Measurements from ENCODE around the gene PEPD. TPM values are rescaled to one million over a fixed set of nuclear protein-coding genes. Genes with fewer than 3 reads are reported as not detected.

The PEPD gene
- polyA plus RNA-seq, 4 donors: 159 to 1,330 (median 491) TPM

DNA sequence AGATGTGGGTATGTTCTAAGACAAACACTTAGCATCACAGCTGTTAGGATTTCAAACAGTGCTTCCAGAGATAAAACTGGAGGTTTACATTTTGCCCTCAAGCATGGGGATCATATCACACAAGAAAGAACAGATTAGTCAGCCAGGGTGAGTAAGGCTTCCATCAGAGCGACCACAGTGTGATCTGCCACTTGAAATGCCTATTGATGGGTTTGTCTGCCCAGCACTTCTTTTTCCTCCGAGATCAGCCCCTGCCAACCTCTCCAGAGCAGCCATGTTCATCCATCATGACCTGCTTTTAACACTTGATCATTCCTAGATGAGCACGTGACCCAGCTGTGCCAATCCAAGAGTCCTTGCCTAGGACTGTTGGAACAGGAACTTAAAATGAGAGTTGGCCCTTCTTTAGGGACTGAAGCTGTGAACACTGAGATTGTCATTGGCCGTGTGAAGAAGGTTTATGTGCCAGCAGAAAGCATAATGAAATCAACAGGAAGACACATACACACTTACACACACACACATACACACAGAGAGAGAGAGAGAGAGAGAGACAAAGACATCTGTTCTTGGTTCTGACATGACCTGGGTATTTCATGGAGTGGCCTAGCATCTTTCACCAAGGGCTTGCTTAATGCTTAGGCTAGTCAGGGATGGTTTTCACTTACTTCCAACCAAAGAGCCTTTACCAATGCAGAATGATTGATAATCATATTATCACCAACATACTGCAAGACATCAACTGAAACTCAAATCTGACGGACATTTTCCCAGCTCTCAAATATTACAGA lies 153.3 kb downstream of the PEPD start:
- H3K27ac ChIP-seq (ENCODE audit: low read depth in 1 of 3, low read length in 2 of 3): no peak overlapping the region
- FAIRE-seq: no peak

DNA sequence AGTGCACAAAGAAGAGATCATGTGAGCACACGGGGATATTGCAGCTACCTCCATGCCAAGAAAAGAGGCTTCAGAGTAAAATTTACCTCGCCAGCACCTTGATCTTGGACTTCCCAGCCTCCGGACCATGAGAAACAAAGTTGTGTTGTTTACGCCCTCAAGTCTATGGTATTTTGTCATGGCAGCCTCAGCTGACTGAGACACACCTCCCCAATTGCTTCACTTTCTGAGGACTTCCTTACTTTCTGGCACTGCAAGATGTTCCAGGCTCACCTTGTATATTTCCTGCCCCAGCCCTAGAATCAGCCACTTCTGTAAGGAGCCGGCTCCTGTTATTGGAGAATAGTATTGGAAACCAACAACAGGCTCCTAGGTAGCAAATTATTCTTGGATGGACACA lies 154.7 kb downstream of the PEPD start:
- Histone ChIP-seq H3K36me3 (ENCODE audit: control insufficient read depth in 3 of 3, insufficient read depth in 2 of 3, low read depth in 1 of 3, low read length in 3 of 3) (no peaks in the 10 kb centered on the region), H3K4me1 (ENCODE audit: control insufficient read depth in 3 of 3, insufficient read depth in 2 of 3, low read depth in 1 of 3, low read length in 2 of 3) (peaks cover 3 to 36% (median 3%) of the 10 kb centered on the region in 3 donors), H3K27me3 (ENCODE audit: control insufficient read depth in 3 of 3, insufficient read depth in 3 of 3, low read length in 3 of 3) (no peaks in the 10 kb centered on the region), H3K27ac (ENCODE audit: low read depth in 1 of 3, low read length in 2 of 3) (peak overlapping the region; percentile 76 to 88 (median 76)), H3K4me3 (ENCODE audit: low read depth in 1 of 3, low read length in 3 of 3) (no peak overlapping the region), H3K9me3 (ENCODE audit: control insufficient read depth in 2 of 2, insufficient read depth in 1 of 2, low read depth in 1 of 2, low read length in 1 of 2) (peaks cover 0 to 4% of the 10 kb centered on the region in 2 donors)
- DNase-seq: peak; percentile 51 to 69
- 35 to 62% (median 46%) methylated on average over 5 of the region's 5 CpGs for WGBS, 3 donors
- FAIRE-seq: no peak

More for the DNA sequence above, 153.3 kb downstream of the PEPD start:
- Histone ChIP-seq H3K27me3 (ENCODE audit: control insufficient read depth in 3 of 3, insufficient read depth in 3 of 3, low read length in 3 of 3) (no peaks in the 10 kb centered on the region), H3K9me3 (ENCODE audit: control insufficient read depth in 2 of 2, insufficient read depth in 1 of 2, low read depth in 1 of 2, low read length in 1 of 2) (peaks cover 0 to 4% of the 10 kb centered on the region in 2 donors), H3K4me3 (ENCODE audit: low read depth in 1 of 3, low read length in 3 of 3) (no peak overlapping the region), H3K4me1 (ENCODE audit: control insufficient read depth in 3 of 3, insufficient read depth in 2 of 3, low read depth in 1 of 3, low read length in 2 of 3) (peaks cover 3 to 36% (median 3%) of the 10 kb centered on the region in 3 donors), H3K36me3 (ENCODE audit: control insufficient read depth in 3 of 3, insufficient read depth in 2 of 3, low read depth in 1 of 3, low read length in 3 of 3) (no peaks in the 10 kb centered on the region)
- WGBS, 3 donors: 66 to 81% (median 79%) methylated on average over 5 of the region's 5 CpGs
- no peak for DNase-seq

DNA sequence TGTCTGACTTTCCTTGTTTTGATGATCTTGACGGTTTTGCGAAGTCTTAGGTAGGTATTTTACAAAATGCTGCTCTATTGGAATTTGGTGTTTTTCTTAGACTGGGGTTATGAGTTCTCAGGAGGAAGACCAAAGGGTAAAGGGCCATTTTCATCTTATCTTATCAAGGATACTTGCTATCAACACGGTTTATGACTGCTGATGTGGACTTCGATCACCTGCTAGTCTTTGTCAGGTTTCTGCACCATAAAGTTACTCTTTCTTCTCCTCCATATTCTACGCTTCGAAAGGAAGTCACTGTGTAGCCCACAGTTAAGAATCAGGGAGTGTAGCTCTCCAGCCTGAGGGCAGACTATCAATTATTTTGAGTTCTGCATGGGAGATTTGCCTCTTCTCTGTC lies 155.5 kb downstream of the PEPD start:
- DNase-seq (peak; percentile 88 to 93), FAIRE-seq (no peak)
- H3K27me3 ChIP-seq (ENCODE audit: control insufficient read depth in 3 of 3, insufficient read depth in 3 of 3, low read length in 3 of 3): no peaks in the 10 kb centered on the region
- H3K4me1 ChIP-seq (ENCODE audit: control insufficient read depth in 3 of 3, insufficient read depth in 2 of 3, low read depth in 1 of 3, low read length in 2 of 3): peaks cover 3 to 36% (median 3%) of the 10 kb centered on the region in 3 donors
- H3K36me3 ChIP-seq (ENCODE audit: control insufficient read depth in 3 of 3, insufficient read depth in 2 of 3, low read depth in 1 of 3, low read length in 3 of 3): no peaks in the 10 kb centered on the region
- H3K9me3 ChIP-seq (ENCODE audit: control insufficient read depth in 2 of 2, insufficient read depth in 1 of 2, low read depth in 1 of 2, low read length in 1 of 2): peaks cover 0 to 4% of the 10 kb centered on the region in 2 donors
- peak overlapping the region in 2 of 3 donors; percentile 1 to 9 for H3K4me3 ChIP-seq (ENCODE audit: low read depth in 1 of 3, low read length in 3 of 3)
- peak overlapping the region; percentile 76 to 88 (median 76) for H3K27ac ChIP-seq (ENCODE audit: low read depth in 1 of 3, low read length in 2 of 3)
- 18 to 51% (median 31%) methylated on average over 6 of the region's 6 CpGs for WGBS, 3 donors

DNA sequence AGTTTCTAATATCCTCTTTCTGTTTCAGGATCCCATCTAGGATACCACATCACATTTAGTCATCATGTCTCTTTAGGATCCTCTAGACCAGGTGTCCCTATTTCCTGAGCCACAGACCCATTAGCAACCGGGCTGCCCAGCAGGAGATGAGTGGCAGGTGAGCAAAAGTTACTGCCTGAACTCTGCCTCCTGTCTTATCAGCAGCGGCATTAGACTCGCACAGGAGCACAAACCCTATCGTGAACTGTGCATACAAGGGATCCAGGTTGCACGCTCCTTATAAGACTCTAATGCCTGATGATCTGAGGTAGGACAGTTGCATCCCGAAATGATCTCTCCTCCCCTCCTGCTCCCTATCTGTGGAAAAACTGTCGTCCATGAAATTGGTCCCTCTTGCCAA lies 155.9 kb downstream of the PEPD start:
- peaks cover 0 to 4% of the 10 kb centered on the region in 2 donors for H3K9me3 ChIP-seq (ENCODE audit: control insufficient read depth in 2 of 2, insufficient read depth in 1 of 2, low read depth in 1 of 2, low read length in 1 of 2)
- H3K4me1 ChIP-seq (ENCODE audit: control insufficient read depth in 3 of 3, insufficient read depth in 2 of 3, low read depth in 1 of 3, low read length in 2 of 3): peaks cover 3 to 36% (median 3%) of the 10 kb centered on the region in 3 donors
- H3K36me3 ChIP-seq (ENCODE audit: control insufficient read depth in 3 of 3, insufficient read depth in 2 of 3, low read depth in 1 of 3, low read length in 3 of 3): no peaks in the 10 kb centered on the region
- no peak for FAIRE-seq
- DNase-seq: peak; percentile 82 to 91
- H3K27ac ChIP-seq (ENCODE audit: low read depth in 1 of 3, low read length in 2 of 3): peak overlapping the region in 2 of 3 donors; percentile 12 to 88
- H3K27me3 ChIP-seq (ENCODE audit: control insufficient read depth in 3 of 3, insufficient read depth in 3 of 3, low read length in 3 of 3): no peaks in the 10 kb centered on the region
- 16 to 56% (median 40%) methylated on average over 7 of the region's 7 CpGs for WGBS, 3 donors
- H3K4me3 ChIP-seq (ENCODE audit: low read depth in 1 of 3, low read length in 3 of 3): peak overlapping the region in 2 of 3 donors; percentile 1 to 9

DNA sequence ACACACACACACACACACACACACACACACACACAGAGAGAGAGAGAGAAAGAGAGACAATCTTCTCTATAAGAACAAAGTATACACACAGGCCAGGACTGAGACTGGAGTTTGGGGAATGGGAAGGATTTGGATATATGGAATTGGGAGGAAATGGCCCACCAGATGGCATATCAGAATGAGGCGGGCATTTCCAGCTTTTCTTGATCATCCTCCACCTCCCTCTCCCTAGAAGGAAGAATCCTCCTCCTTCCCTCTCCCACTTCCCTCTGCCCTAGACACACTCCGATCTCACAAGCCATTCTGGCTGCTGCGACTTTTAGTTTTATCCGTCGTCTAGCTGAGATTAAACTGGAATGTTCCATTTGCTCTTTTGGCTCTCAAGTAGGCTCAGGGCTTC lies 158.1 kb downstream of the PEPD start:
- Histone ChIP-seq H3K36me3 (ENCODE audit: control insufficient read depth in 3 of 3, insufficient read depth in 2 of 3, low read depth in 1 of 3, low read length in 3 of 3) (no peaks in the 10 kb centered on the region), H3K4me3 (ENCODE audit: low read depth in 1 of 3, low read length in 3 of 3) (no peak overlapping the region), H3K4me1 (ENCODE audit: control insufficient read depth in 3 of 3, insufficient read depth in 2 of 3, low read depth in 1 of 3, low read length in 2 of 3) (peaks cover 3 to 35% (median 3%) of the 10 kb centered on the region in 3 donors), H3K27ac (ENCODE audit: low read depth in 1 of 3, low read length in 2 of 3) (no peak overlapping the region), H3K27me3 (ENCODE audit: control insufficient read depth in 3 of 3, insufficient read depth in 3 of 3, low read length in 3 of 3) (no peaks in the 10 kb centered on the region), H3K9me3 (ENCODE audit: control insufficient read depth in 2 of 2, insufficient read depth in 1 of 2, low read depth in 1 of 2, low read length in 1 of 2) (peaks cover 0 to 4% of the 10 kb centered on the region in 2 donors)
- DNase-seq (no peak), FAIRE-seq (no peak)
- WGBS, 3 donors: 87 to 97% (median 89%) methylated on average over 5 of the region's 5 CpGs

DNA sequence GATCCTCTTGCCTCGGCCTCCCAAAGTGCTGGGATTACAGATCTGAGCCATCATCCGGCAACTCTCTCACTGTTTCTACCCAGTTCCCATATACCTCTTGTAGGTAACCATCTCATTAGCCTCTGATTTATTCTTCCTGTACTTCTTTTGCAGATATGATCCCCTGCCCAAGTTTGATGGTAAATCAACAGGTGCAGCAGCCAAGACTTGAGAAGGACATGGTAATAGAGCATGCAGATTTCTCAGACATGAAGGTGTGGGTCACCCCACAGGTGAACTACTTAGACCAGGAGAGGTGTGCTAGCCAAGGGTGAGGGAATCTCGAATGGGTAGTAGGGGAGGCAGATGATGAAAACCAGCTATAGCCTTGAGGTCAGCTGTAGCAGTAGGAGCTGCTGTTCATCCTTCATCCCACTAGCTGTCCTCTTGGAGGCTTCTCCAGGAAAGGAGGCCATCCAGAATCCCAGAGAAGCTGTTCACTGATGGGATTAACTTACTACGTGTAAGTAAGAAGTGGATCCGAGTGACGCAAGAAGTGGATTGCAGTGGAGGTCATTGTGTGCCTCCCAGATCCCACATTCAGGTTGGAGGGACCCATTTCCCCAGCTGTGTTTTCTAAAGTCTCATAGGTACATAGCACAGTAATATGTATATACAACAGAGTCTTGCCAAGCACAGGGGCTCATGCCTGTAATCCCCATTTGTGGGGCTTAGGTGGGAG lies 158.9 kb downstream of the PEPD start:
- H3K4me1 ChIP-seq (ENCODE audit: control insufficient read depth in 3 of 3, insufficient read depth in 2 of 3, low read depth in 1 of 3, low read length in 2 of 3): peaks cover 3 to 26% (median 3%) of the 10 kb centered on the region in 3 donors
- DNase-seq: no peak
- no peaks in the 10 kb centered on the region for H3K27me3 ChIP-seq (ENCODE audit: control insufficient read depth in 3 of 3, insufficient read depth in 3 of 3, low read length in 3 of 3)
- no peak overlapping the region for H3K27ac ChIP-seq (ENCODE audit: low read depth in 1 of 3, low read length in 2 of 3)
- no peaks in the 10 kb centered on the region for H3K36me3 ChIP-seq (ENCODE audit: control insufficient read depth in 3 of 3, insufficient read depth in 2 of 3, low read depth in 1 of 3, low read length in 3 of 3)
- WGBS, 3 donors: 85 to 93% (median 89%) methylated on average over 6 of the region's 6 CpGs
- FAIRE-seq: no peak
- no peak overlapping the region for H3K4me3 ChIP-seq (ENCODE audit: low read depth in 1 of 3, low read length in 3 of 3)
- H3K9me3 ChIP-seq (ENCODE audit: control insufficient read depth in 2 of 2, insufficient read depth in 1 of 2, low read depth in 1 of 2, low read length in 1 of 2): peaks cover 0 to 4% of the 10 kb centered on the region in 2 donors

DNA sequence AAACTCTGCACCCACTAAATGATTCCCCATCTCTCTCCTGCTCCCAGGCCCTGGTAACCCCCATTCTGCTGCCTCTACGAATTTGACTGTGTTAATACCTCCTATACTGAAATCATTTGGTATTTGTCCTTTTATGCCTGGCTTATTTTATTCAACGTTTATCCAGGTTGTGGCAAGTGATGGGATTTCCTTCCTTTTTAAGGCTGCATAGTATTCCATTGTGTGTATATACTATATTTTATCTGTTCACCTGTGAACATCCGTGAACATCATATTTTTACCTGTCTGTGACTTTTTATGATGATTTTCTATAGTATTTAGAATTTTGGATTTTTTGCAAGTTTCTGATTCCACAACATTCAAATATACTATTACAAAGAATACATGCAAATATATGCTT lies 162.0 kb downstream of the PEPD start:
- H3K4me1 ChIP-seq (ENCODE audit: control insufficient read depth in 3 of 3, insufficient read depth in 2 of 3, low read depth in 1 of 3, low read length in 2 of 3): peaks cover 0 to 3% (median 0%) of the 10 kb centered on the region in 3 donors
- no peaks in the 10 kb centered on the region for H3K27me3 ChIP-seq (ENCODE audit: control insufficient read depth in 3 of 3, insufficient read depth in 3 of 3, low read length in 3 of 3)
- H3K4me3 ChIP-seq (ENCODE audit: low read depth in 1 of 3, low read length in 3 of 3): no peak overlapping the region
- DNase-seq (no peak), FAIRE-seq (no peak)
- H3K27ac ChIP-seq (ENCODE audit: low read depth in 1 of 3, low read length in 2 of 3): no peak overlapping the region
- peaks cover 0 to 3% of the 10 kb centered on the region in 2 donors for H3K9me3 ChIP-seq (ENCODE audit: control insufficient read depth in 2 of 2, insufficient read depth in 1 of 2, low read depth in 1 of 2, low read length in 1 of 2)
- no peaks in the 10 kb centered on the region for H3K36me3 ChIP-seq (ENCODE audit: control insufficient read depth in 3 of 3, insufficient read depth in 2 of 3, low read depth in 1 of 3, low read length in 3 of 3)
- WGBS, 3 donors: 77 to 92% (median 84%) methylated on average over 3 of the region's 3 CpGs

DNA sequence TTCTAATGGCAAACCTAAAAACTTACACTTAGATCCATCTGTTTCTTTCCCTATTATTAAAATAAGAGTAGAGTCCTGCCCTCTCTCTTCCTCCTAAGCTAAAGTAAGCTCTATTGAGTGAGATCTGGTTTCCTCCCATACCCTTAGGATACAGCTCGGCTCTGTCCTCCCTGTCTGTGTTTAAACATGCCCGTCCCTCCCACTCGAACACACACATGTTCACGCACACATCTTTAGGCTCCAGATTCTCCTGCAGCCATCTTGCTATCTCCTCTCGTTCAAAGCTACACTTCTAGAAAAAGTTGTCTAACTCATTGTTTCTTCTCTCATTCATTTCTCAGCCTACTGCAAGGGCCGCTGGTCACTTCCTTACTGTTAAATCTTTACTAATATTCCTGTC lies 163.2 kb downstream of the PEPD start:
- Histone ChIP-seq H3K9me3 (ENCODE audit: control insufficient read depth in 2 of 2, insufficient read depth in 1 of 2, low read depth in 1 of 2, low read length in 1 of 2) (peaks cover 0 to 3% of the 10 kb centered on the region in 2 donors), H3K27ac (ENCODE audit: low read depth in 1 of 3, low read length in 2 of 3) (no peak overlapping the region), H3K27me3 (ENCODE audit: control insufficient read depth in 3 of 3, insufficient read depth in 3 of 3, low read length in 3 of 3) (no peaks in the 10 kb centered on the region), H3K36me3 (ENCODE audit: control insufficient read depth in 3 of 3, insufficient read depth in 2 of 3, low read depth in 1 of 3, low read length in 3 of 3) (no peaks in the 10 kb centered on the region), H3K4me1 (ENCODE audit: control insufficient read depth in 3 of 3, insufficient read depth in 2 of 3, low read depth in 1 of 3, low read length in 2 of 3) (no peaks in the 10 kb centered on the region), H3K4me3 (ENCODE audit: low read depth in 1 of 3, low read length in 3 of 3) (no peak overlapping the region)
- WGBS, 3 donors: 82 to 88% (median 83%) methylated on average over 6 of the region's 6 CpGs
- FAIRE-seq: no peak
- no peak for DNase-seq
